Measurements from ENCODE around the gene ARSI.

Gene ARSI

DNA sequence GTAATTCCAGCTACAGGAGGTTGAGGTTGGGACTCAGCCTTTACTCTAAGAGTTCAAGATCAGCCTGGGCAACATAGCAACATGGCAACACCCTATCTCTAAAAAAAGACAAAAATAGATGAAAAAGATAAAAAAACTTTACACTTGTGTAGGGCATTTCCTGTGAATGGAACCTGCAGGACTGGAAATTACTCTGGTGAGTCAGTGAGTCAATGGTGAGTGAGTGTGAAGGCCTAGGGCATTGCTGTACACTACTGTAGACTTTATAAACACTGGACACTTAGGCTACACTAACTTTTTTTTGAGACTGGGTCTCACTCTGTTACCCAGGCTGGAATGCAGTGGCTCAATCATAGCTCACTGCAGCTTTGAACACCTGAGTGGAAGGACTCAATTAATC is 19.5 kb upstream of the ARSI start:
- TF ChIP-seq, protein P1, sequence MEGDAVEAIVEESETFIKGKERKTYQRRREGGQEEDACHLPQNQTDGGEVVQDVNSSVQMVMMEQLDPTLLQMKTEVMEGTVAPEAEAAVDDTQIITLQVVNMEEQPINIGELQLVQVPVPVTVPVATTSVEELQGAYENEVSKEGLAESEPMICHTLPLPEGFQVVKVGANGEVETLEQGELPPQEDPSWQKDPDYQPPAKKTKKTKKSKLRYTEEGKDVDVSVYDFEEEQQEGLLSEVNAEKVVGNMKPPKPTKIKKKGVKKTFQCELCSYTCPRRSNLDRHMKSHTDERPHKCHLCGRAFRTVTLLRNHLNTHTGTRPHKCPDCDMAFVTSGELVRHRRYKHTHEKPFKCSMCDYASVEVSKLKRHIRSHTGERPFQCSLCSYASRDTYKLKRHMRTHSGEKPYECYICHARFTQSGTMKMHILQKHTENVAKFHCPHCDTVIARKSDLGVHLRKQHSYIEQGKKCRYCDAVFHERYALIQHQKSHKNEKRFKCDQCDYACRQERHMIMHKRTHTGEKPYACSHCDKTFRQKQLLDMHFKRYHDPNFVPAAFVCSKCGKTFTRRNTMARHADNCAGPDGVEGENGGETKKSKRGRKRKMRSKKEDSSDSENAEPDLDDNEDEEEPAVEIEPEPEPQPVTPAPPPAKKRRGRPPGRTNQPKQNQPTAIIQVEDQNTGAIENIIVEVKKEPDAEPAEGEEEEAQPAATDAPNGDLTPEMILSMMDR (IDR thresholded peaks at IDR 0.05; ENCODE audit: extremely low read depth, insufficient read depth, missing control alignments) = no peak
- in situ Hi-C loops (cut with MboI; ENCODE audit: low pct_unique_long_range_greater_than_20kb, low sequenced_read_pairs, unreplicated experiment) = no loop called here
- DNase-seq (ENCODE audit: low spot score) = no peak

DNA sequence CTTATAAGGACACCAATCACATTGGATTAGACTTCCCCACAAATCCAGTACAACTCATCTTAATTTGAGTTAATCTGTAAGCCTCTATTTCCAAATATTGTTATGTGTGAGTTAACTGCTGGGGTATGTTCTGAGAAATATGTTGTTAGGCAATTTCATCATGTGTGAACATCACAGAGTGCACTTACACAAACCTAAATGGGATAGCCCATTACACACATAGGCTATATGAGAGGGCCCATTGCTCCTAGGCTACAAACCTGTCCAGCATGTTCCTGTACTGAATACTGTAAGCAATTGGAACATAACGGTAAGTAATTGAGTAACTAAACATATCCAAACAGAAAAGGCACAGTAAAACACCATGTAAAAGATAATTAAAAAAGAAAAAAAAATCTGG is 19.1 kb upstream of the ARSI start:
- no peak for DNase-seq (ENCODE audit: low spot score)

DNA sequence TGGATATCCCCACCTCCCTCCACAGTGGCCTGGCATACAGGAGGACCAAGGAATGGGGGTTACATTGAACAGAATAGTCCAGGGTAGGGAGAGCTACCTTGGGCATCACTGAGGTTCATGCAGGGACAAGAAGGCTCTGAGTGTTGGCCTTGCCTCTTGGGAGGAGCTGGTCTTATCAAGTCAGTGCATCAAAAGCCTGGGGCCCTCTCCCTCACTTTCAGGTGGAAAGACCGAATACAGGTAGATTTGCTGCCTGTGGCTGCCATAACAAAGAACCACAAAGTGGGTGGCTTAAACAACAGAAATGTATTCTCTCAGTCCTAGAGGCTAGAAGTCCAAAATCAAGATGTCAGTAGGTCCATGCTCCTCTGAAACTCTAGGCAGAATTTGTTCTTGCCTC is 18.5 kb upstream of the ARSI start:
- in situ Hi-C loops (cut with MboI; ENCODE audit: low pct_unique_long_range_greater_than_20kb, low sequenced_read_pairs, unreplicated experiment) = no loop called here
- DNase-seq (ENCODE audit: low spot score) = no peak
- TF ChIP-seq, protein P1 (IDR thresholded peaks at IDR 0.05; ENCODE audit: extremely low read depth, insufficient read depth, missing control alignments) = no peak

More for the DNA sequence above, 19.1 kb upstream of the ARSI start:
- TF ChIP-seq, protein P1 (IDR thresholded peaks at IDR 0.05; ENCODE audit: extremely low read depth, insufficient read depth, missing control alignments) = no peak
- in situ Hi-C loops (cut with MboI; ENCODE audit: low pct_unique_long_range_greater_than_20kb, low sequenced_read_pairs, unreplicated experiment) = no loop called here

DNA sequence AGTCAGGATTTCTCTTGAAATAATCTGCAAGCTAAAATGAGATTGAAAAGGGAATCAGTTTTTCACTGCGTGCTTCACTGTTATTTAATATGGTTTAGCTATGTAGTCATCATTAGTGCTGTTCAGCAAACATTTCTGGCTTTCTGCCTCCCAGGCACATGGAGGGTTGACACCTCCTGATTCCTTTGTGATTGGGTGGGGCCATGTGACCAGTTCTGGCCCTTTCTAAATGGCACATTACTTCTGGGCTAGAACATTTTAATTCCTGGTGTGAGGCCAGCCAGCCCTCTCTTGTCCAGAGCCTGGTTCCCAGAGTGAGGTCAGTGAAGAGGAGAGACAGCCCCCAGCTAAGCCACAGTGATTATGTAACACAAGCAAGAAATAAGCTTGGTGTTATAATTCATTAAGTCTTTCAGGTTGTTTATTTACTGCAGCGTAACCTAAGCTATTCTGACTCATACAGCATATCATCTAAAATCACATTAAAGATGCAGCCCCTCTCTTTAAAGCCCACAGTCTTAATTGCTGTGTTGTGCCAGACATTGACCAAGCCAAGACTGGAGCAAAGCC is 17.4 kb upstream of the ARSI start:
- no peak for DNase-seq (ENCODE audit: low spot score)
- in situ Hi-C loops (cut with MboI; ENCODE audit: low pct_unique_long_range_greater_than_20kb, low sequenced_read_pairs, unreplicated experiment) = no loop called here
- TF ChIP-seq, protein P1 (IDR thresholded peaks at IDR 0.05; ENCODE audit: extremely low read depth, insufficient read depth, missing control alignments) = no peak

DNA sequence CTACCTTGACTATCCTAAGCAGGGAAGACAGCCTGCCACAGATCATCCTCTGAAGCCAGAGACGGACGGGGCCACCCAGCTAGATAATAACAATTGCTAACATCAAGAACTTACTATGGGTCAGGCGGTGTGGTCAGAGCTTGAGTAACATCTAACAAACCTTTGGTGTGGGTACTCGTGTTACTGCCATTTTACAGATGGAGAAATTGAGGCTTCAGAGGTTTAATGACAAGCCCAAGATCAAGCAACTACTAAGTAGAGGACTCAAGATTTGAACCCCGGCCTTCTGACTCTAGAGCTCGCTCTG is 16.7 kb upstream of the ARSI start:
- TF ChIP-seq, protein P1 (IDR thresholded peaks at IDR 0.05; ENCODE audit: extremely low read depth, insufficient read depth, missing control alignments) = no peak
- in situ Hi-C loops (cut with MboI; ENCODE audit: low pct_unique_long_range_greater_than_20kb, low sequenced_read_pairs, unreplicated experiment) = no loop called here
- no peak for DNase-seq (ENCODE audit: low spot score)

DNA sequence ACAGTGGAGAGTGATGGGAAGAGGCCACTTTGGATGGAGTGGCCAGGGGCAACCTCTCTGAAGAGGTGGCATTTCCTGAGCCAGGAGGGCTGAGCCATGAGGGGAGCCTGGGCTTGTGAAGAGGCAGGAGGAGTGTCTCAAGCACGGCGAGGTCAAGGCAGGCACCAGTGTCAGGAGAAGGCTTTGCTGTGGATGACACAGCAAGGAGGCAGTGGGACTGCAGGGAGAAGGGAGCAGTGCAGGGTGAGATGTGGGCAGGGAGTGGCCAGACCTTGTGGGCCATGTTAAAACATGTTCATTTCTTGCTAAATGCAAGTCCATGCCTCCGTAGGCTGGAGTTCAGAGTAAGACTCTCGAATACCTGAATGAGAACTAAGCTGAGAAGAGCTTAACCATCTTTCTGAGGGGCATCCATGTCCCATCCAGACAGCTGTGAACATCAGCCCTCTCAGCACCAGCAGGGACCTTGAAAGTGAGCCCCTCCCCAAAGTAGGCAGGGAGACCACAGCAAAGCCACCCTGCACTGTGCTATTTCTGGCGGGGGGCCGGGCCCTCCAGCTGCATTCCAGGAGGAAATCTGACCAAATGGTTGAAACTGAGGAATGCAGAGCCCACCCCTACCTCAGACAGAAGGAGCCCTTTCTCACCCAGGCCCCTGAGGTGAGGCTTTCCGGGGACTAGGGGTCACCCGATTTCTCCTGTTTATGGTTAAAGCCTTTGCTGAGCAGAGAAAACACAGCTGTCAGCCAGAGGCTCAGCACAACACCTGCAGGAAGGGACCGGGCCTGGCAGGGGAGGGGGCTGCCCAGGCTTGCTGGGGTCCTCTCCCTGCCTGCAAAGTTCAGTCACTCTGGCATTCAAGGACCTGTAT is 16.1 kb upstream of the ARSI start:
- in situ Hi-C loops (cut with MboI; ENCODE audit: low pct_unique_long_range_greater_than_20kb, low sequenced_read_pairs, unreplicated experiment) = no loop called here
- TF ChIP-seq, protein P1 (IDR thresholded peaks at IDR 0.05; ENCODE audit: extremely low read depth, insufficient read depth, missing control alignments) = no peak

More for the DNA sequence above, 16.1 kb upstream of the ARSI start:
- DNase-seq (ENCODE audit: low spot score) = no peak

All from GM13977 (cell line).